HCT116 (cell line): ENCODE measurements around the gene ACBD3. TPM values are rescaled to one million over a fixed set of nuclear protein-coding genes. Genes with fewer than 3 reads are reported as not detected.

ENCODE experiments used
- ATAC-seq: fragments of 200-7000 bp; cut with Tn5 transposase; 2 replicates; pipeline ENCODE4 v1.9.1; 2020; ENCODE audit warnings: mild to moderate bottlenecking, moderate library complexity
- BruUV-seq: library from RNA; stranded (reverse); fragments of 400-500 nt; replicated peaks from 2 replicates; lab custom pipeline; 2021; lab: Mats Ljungman, UMichigan
- CTCF ChIA-PET: fragments of 300-600 bp; sonication (Branson Sonifier 250); formaldehyde crosslinking; loops from one replicate; lab custom pipeline; 2021; ENCODE audit warnings: antibody characterized with exemption; lab: Charles Lee
- POLR2A ChIA-PET: fragments of 300-600, 350-600 bp; sonication (Branson Sonifier 250); formaldehyde crosslinking; loops from one replicate; lab custom pipeline; 2021; ENCODE audit warnings: antibody characterized with exemption; lab: Charles Lee
- RAD21 ChIA-PET, 2 experiments: fragments of 300-600 bp; sonication (Branson Sonifier 250); formaldehyde crosslinking; loops; one replicate each; lab custom pipeline; 2023; ENCODE audit warnings: low total read pairs in 2 of 2; ENCODE audit not compliant: uncharacterized antibody in 2 of 2, unreplicated experiment in 2 of 2, low non-redundant PET in 1 of 2; lab: Charles Lee
- DNase-seq: peaks from one replicate; pipeline ENCODE4 v3.0.0-alpha.2; 2010; ENCODE audit warnings: low read depth, low spot score
- H2AFZ ChIP-seq: fragments of 200-600 bp; shearing (Covaris generic), sonication (generic); 2 replicates; pipeline ENCODE4 v1.6.1; 2017; ENCODE audit warnings: low read depth, mixed run types, mixed read lengths, antibody characterized with exemption, low read length; ENCODE audit not compliant: poor library complexity, severe bottlenecking
- H3K27ac ChIP-seq: 2 replicates; pipeline ENCODE4 v1.5.1; 2012; ENCODE audit warnings: low read depth, low read length
- H3K27me3 ChIP-seq: fragments of 200-600 bp; sonication (generic); 2 replicates; pipeline ENCODE4 v1.6.1; 2016; ENCODE audit warnings: mixed run types, low read length, mixed read lengths; ENCODE audit not compliant: insufficient read depth
- H3K36me3 ChIP-seq, 2 experiments: fragments of 200-500 bp in 1 of 2; fragments of 200-600 bp in 1 of 2; sonication (Bioruptor generic) in 1 of 2; sonication (generic) in 1 of 2; 2 replicates each; pipeline versions ENCODE4 v1.5.1 to v1.6.1; 2014 to 2016; ENCODE audit warnings: low read length in 2 of 2, inconsistent platforms in 1 of 2, mixed read lengths in 1 of 2, mixed run types in 1 of 2; ENCODE audit not compliant: insufficient read depth in 2 of 2, control insufficient read depth in 1 of 2
- H3K4me1 ChIP-seq, 2 experiments: fragments of 200-600 bp in 1 of 2; sonication (generic) in 1 of 2; 2 replicates each; pipeline versions ENCODE4 v1.5.1 to v1.6.1; 2012 to 2017; ENCODE audit warnings: low read length in 2 of 2, inconsistent platforms in 1 of 2, mild to moderate bottlenecking in 1 of 2, mixed read lengths in 1 of 2, mixed run types in 1 of 2, moderate library complexity in 1 of 2; ENCODE audit not compliant: insufficient read depth in 2 of 2, control insufficient read depth in 1 of 2
- H3K4me2 ChIP-seq: fragments of 200-600 bp; sonication (generic); 2 replicates; pipeline ENCODE4 v1.6.1; 2017; ENCODE audit warnings: mixed run types, low read length, mixed read lengths
- H3K4me3 ChIP-seq, 2 experiments: fragments of 200-600 bp in 1 of 2; sonication (generic) in 1 of 2; replicated peaks in 1 of 2; 2 replicates each; pipeline ENCODE4 v1.5.1; 2011 to 2016; ENCODE audit warnings: low read length in 2 of 2, control low read depth in 1 of 2, low read depth in 1 of 2, mild to moderate bottlenecking in 1 of 2, mixed read lengths in 1 of 2, mixed run types in 1 of 2
- H3K79me2 ChIP-seq: fragments of 200-600 bp; sonication (generic); 2 replicates; pipeline ENCODE4 v1.6.1; 2017; ENCODE audit warnings: mild to moderate bottlenecking, mixed run types, low read length, moderate library complexity, mixed read lengths; ENCODE audit not compliant: insufficient read depth
- H3K9ac ChIP-seq: fragments of 200-600 bp; sonication (generic); 2 replicates; pipeline ENCODE4 v1.6.1; 2016; ENCODE audit warnings: low read length, mixed read lengths
- H3K9me2 ChIP-seq: fragments of 200-600 bp; sonication (generic), shearing (Covaris generic); 2 replicates; pipeline ENCODE4 v1.6.1; 2017; ENCODE audit warnings: mixed run types, mild to moderate bottlenecking, moderate library complexity; ENCODE audit not compliant: insufficient read depth
- H3K9me3 ChIP-seq, 2 experiments: fragments of 200-500 bp in 1 of 2; fragments of 200-600 bp in 1 of 2; sonication (Bioruptor generic) in 1 of 2; sonication (generic) in 1 of 2; 2 replicates each; pipeline ENCODE4 v1.6.1; 2014 to 2017; ENCODE audit warnings: low read length in 2 of 2, mixed read lengths in 2 of 2, inconsistent platforms in 1 of 2, low read depth in 1 of 2, mild to moderate bottlenecking in 1 of 2, mixed run types in 1 of 2, moderate library complexity in 1 of 2; ENCODE audit not compliant: control insufficient read depth in 1 of 2, insufficient read depth in 1 of 2
- H4K20me1 ChIP-seq: fragments of 200-600 bp; sonication (generic), shearing (Covaris generic); 2 replicates; pipeline ENCODE4 v1.6.1; 2017; ENCODE audit warnings: mixed run types, mild to moderate bottlenecking, moderate library complexity; ENCODE audit not compliant: insufficient read depth
- CBX3 ChIP-seq: IDR thresholded peaks from 2 replicates; pipeline ENCODE4 v1.6.1; 2012; ENCODE audit warnings: low read depth
- CEBPB ChIP-seq: IDR thresholded peaks from 2 replicates; pipeline ENCODE4 v1.6.1; 2012; ENCODE audit warnings: low read depth
- CTCF ChIP-seq, 3 experiments: fragments of 200-600 bp in 1 of 3; sonication (generic) in 1 of 3; IDR thresholded peaks in 2 of 3; conservative IDR thresholded peaks in 1 of 3; 2 replicates each; pipeline ENCODE4 v1.5.1; 2012 to 2017; ENCODE audit warnings: low read depth in 2 of 3, low read length in 2 of 3, antibody characterized with exemption in 1 of 3, borderline replicate concordance in 1 of 3, control low read depth in 1 of 3, mild to moderate bottlenecking in 1 of 3, mixed read lengths in 1 of 3, mixed run types in 1 of 3, moderate library complexity in 1 of 3; ENCODE audit not compliant: insufficient read depth in 1 of 3
- ELF1 ChIP-seq: IDR thresholded peaks from 2 replicates; pipeline ENCODE4 v1.6.1; 2012; ENCODE audit warnings: low read depth, borderline replicate concordance
- EZH2 ChIP-seq: fragments of 200-600 bp; sonication (generic); IDR thresholded peaks from 2 replicates; pipeline ENCODE4 v1.6.1; 2017; ENCODE audit warnings: antibody characterized with exemption, mixed run types
- POLR2AphosphoS5 ChIP-seq: IDR thresholded peaks from 2 replicates; pipeline ENCODE4 v1.6.1; 2011; ENCODE audit warnings: mild to moderate bottlenecking, low read depth, low read length, moderate library complexity
- SP1 ChIP-seq: IDR thresholded peaks from 2 replicates; pipeline ENCODE4 v1.6.1; 2012; ENCODE audit warnings: low read depth
- SRF ChIP-seq: IDR thresholded peaks from 2 replicates; pipeline ENCODE4 v1.6.1; 2012; ENCODE audit warnings: low read depth
- ZFX ChIP-seq: fragments of 450-650 bp; IDR thresholded peaks from 2 replicates; pipeline ENCODE4 v1.6.1; 2017
- intact Hi-C: fragments of 100-400 bp; cut with micrococcal nuclease; formaldehyde crosslinking; loops from 2 replicates; pipeline ENCODE4 v1.10.0; 2022
- total RNA-seq: library from RNA; stranded (reverse); gene quantifications from one replicate; pipeline ENCODE4 v1.2.1, GENCODE V29; 2021; ENCODE audit not compliant: unreplicated experiment
- TF ChIP-seq, protein P1 (sequence below): IDR thresholded peaks from 2 replicates; pipeline ENCODE4 v1.6.1; 2012

The ACBD3 gene
- total RNA-seq, 1 experiment from 2014 or later, result 29.6 TPM

DNA sequence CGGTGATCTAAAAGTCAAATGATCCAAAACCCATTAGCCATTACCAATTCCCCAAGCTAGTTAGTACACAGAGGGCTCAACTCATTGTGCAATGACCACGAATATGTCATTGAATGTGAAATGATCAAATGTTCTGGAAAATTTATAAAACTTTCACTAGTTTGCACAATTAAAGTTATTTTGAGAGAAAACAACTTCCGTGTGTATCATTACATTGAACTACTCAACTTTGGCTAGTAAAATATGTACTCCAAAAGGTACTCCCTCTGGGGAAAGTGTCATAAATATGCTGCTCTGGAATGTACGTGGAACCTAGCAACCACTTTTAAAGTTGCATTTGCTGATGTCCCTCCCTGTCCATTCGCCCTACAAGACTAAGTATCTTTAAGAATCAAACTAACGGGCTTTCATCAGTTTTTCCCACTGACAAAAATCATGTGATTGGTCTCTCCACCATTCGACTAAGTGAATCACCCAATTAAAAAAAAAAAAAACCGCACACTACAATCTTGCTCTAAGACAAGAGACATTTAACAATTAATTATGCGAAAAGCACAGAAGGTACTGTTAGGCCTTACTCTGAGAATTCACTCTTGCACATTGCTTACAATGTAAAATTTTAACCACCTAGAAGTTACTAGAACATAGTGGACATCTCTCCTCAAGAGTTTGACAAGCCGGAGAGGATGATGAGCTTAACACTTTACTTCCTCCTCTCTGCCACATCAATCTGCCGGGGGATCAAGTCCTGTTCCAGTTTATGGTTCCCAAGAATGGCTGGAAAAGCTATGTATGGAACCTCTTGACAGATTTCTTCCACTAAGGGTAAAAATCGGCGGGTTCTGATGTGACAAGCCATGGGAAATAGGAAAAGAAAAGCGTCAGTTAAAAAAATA, 1.2 kb downstream of the ACBD3 start:
- ATAC-seq (no peak), DNase-seq (no peak)
- RAD21 ChIA-PET, result no interaction called here
- POLR2A ChIA-PET, result no interaction called here
- peaks cover 0 to 5% of the 10 kb centered on the region in 2 experiments; a peak in 1 of 4 replicates for H3K36me3 ChIP-seq
- no peak overlapping the region for H2AFZ ChIP-seq
- H3K9me2 ChIP-seq, result no peaks in the 10 kb centered on the region
- peak overlapping the region; percentile 78 for H3K9ac ChIP-seq
- peak overlapping the region; percentile 97 for H3K4me2 ChIP-seq
- peaks cover 56% of the 10 kb centered on the region for H3K79me2 ChIP-seq
- H3K9me3 ChIP-seq, result no peaks in the 10 kb centered on the region
- intact Hi-C loops, result no loop called here
- peak overlapping the region; percentile 90 to 98 for H3K4me3 ChIP-seq
- TF ChIP-seq, protein P1, sequence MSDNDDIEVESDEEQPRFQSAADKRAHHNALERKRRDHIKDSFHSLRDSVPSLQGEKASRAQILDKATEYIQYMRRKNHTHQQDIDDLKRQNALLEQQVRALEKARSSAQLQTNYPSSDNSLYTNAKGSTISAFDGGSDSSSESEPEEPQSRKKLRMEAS, result no peak
- BruUV-seq, result TSS peak; percentile 65
- H3K4me1 ChIP-seq, result peaks cover 20 to 38% of the 10 kb centered on the region in 2 experiments
- H3K27me3 ChIP-seq, result no peaks in the 10 kb centered on the region
- H3K27ac ChIP-seq, result peak overlapping the region; percentile 91; the same call in 1 of the 2 replicates
- CTCF ChIA-PET, result interaction anchor here (1.9 to 2.1 kb wide), 2 partner anchors 11 to 60 kb away, joined by 8 to 9 read pairs; no protein-coding TSS in a partner anchor
- H4K20me1 ChIP-seq, result peaks cover 3% of the 10 kb centered on the region; the same call in 1 of the 2 replicates

DNA sequence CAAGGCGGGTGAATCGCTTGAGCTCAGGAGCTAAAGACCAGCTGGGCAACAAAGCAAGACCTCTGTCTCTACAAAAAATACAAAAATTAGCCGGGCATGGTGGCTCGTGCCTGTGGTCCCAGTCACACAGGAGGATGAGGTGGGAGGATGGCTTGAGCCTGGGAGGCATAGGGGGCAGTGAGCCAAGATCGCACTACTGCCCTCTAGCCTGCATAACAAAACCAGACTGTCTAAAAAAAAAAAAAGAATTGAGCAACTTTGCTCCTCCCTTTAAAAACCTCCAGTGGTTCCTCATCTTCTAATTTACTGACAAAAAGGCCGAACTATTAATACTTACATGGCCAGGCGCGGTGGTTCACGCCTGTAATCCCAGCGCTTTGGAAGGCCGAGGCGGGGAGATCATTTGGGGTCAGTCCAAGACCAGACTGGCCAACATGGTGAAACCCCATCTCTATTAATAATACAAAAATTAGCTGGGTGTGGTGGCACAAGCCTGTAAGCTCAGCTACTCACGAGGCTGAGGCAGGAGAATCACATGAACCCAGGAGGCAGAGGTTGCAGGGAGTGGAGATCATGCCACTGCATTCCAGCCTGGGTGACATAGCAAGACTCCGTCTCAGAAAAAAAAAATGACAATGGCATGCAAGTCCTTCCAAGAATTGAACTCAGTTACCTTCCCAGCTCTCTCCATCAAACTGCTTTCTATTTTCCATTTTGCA, 4.4 kb downstream of the ACBD3 start:
- no peaks in the 10 kb centered on the region for H3K9me3 ChIP-seq
- H3K9me2 ChIP-seq, result no peaks in the 10 kb centered on the region
- 0 out of 2 replicates have a peak overlapping the region, but pooled peaks have one; percentile 11 for H3K27ac ChIP-seq
- peaks cover 3% of the 10 kb centered on the region; the same call in 1 of the 2 replicates for H4K20me1 ChIP-seq
- ChIA-PET CTCF (interaction anchor here (0.6 to 3.6 kb wide), 7 partner anchors 15 to 117 kb away, joined by 3 to 20 read pairs (median 5); no protein-coding TSS in a partner anchor), RAD21 (no interaction called here), POLR2A (interaction anchor here (1.8 kb wide), 1 partner anchor 18 kb away, joined by 4 read pairs; no protein-coding TSS in a partner anchor)
- intact Hi-C loops, result loop anchor here (5.0 kb wide), 1 partner anchor 55 kb away; no protein-coding TSS in a partner anchor
- DNase-seq (peak; percentile 39), ATAC-seq (peak; percentile 43)
- TF ChIP-seq SRF (no peak), SP1 (no peak), CTCF (IDR thresholded peaks at IDR 0.05 in 2 of 3, conservative IDR thresholded peaks at IDR 0.05 in 1 of 3; ENCODE audit: borderline replicate concordance in 1 of 3, insufficient read depth in 1 of 3, low read depth in 2 of 3, low read length in 2 of 3) (peak; percentile 31 to 54 (median 49); a peak in 5 of 6 replicates), ELF1 (no peak), EZH2 (no peak), CEBPB (peak; percentile 73), CBX3 (0 out of 2 replicates have a peak, but pooled peaks have one; percentile 14), POLR2AphosphoS5 (peak; percentile 47; the same call in 1 of the 2 replicates), ZFX (no peak)
- peak overlapping the region; percentile 44 for H3K4me2 ChIP-seq
- H3K79me2 ChIP-seq, result peaks cover 88% of the 10 kb centered on the region
- no peak overlapping the region for H3K9ac ChIP-seq
- no peak overlapping the region for H2AFZ ChIP-seq
- peaks cover 0 to 5% of the 10 kb centered on the region in 2 experiments; a peak in 1 of 4 replicates for H3K36me3 ChIP-seq
- H3K4me3 ChIP-seq, result no peak overlapping the region
- peaks cover 16 to 38% of the 10 kb centered on the region in 2 experiments for H3K4me1 ChIP-seq
- no peaks in the 10 kb centered on the region for H3K27me3 ChIP-seq
- no TSS peak for BruUV-seq
